Keratinocyte (primary cell): ENCODE data around the gene KIRREL2.

Experiments used
- EZH2 ChIP-seq: IDR thresholded peaks from one replicate; pipeline ENCODE4 v1.6.1; 2012; ENCODE audit warnings: inconsistent platforms, mild to moderate bottlenecking, low read length, moderate library complexity
- TF ChIP-seq, protein P1 (sequence below), 3 experiments: IDR thresholded peaks in 1 of 3; conservative IDR thresholded peaks in 1 of 3; optimal IDR thresholded peaks in 1 of 3; 2 replicates in 2 of 3; 3 replicates in 1 of 3; pipeline versions ENCODE3 to v1.5.1; 2011; ENCODE audit warnings: low read length in 3 of 3, mild to moderate bottlenecking in 3 of 3, moderate library complexity in 2 of 3, control low read depth in 1 of 3, inconsistent platforms in 1 of 3; ENCODE audit not compliant: insufficient read depth in 2 of 3; ENCODE audit errors: extremely low read depth in 1 of 3

DNA sequence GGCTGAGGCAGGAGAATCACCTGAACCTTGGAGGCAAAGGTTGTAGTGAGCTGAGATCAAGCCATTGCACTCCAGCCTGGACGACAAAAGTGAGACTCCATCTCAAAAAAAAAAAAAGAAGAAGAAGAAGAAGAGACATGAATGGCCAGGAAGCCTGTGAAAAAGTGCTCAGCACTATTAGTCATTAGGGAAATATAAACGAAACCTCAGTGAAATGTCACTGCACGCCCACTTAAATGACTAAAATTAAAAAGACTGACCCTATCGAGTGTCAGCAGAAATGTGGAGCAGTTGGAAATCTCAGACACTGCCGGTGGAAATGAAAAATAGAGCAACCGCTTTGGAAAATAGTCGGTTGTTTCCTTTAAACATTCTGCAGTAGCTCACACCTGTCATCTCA lies 56.9 kb downstream of the KIRREL2 start:
- TF ChIP-seq, protein P1, sequence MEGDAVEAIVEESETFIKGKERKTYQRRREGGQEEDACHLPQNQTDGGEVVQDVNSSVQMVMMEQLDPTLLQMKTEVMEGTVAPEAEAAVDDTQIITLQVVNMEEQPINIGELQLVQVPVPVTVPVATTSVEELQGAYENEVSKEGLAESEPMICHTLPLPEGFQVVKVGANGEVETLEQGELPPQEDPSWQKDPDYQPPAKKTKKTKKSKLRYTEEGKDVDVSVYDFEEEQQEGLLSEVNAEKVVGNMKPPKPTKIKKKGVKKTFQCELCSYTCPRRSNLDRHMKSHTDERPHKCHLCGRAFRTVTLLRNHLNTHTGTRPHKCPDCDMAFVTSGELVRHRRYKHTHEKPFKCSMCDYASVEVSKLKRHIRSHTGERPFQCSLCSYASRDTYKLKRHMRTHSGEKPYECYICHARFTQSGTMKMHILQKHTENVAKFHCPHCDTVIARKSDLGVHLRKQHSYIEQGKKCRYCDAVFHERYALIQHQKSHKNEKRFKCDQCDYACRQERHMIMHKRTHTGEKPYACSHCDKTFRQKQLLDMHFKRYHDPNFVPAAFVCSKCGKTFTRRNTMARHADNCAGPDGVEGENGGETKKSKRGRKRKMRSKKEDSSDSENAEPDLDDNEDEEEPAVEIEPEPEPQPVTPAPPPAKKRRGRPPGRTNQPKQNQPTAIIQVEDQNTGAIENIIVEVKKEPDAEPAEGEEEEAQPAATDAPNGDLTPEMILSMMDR (optimal IDR thresholded peaks at IDR 0.05 in 1 of 3, IDR thresholded peaks at IDR 0.05 in 1 of 3, conservative IDR thresholded peaks at IDR 0.05 in 1 of 3; ENCODE audit: extremely low read depth in 1 of 3, insufficient read depth in 2 of 3, low read length in 3 of 3), result no peak
- no peak for TF ChIP-seq EZH2
